ENCODE measurements around the gene EHF.

GRCh38 chr11:34595391-34595790 lies 25.5 kb upstream of the EHF start:
- TF ChIP-seq CTCF (IDR thresholded peaks at IDR 0.05) (no peak), ZFX (IDR thresholded peaks at IDR 0.05; ENCODE audit: borderline replicate concordance) (no peak)

Measured in 22Rv1 (cell line).